OCI-LY1 (cell line): ENCODE data around the gene ZFYVE9.

Source experiments
- CTCF ChIP-seq: fragments of 200-600 bp; sonication (generic), shearing (Covaris generic); IDR thresholded peaks from 2 replicates; pipeline ENCODE4 v1.5.1; 2017; ENCODE audit warnings: mild to moderate bottlenecking, antibody characterized with exemption, low read length, moderate library complexity, mixed read lengths
- EZH2 ChIP-seq: fragments of 200-600 bp; sonication (generic), shearing (Covaris generic); IDR thresholded peaks from 2 replicates; pipeline ENCODE4 v1.8.0; 2017; ENCODE audit warnings: borderline replicate concordance, mixed run types, mild to moderate bottlenecking, antibody characterized with exemption, low read length, moderate library complexity, mixed read lengths

- TF ChIP-seq CTCF (no peak), EZH2 (no peak)
These were observed 15.7 kb downstream of the ZFYVE9 start for GRCh38 chr1:52157582-52157981.
